ENCODE measurements around the gene PLD5. TPM values are rescaled to one million over a fixed set of nuclear protein-coding genes. Genes with fewer than 3 reads are reported as not detected.
"Not testable (repeated sequence)": the region's sequence is repeated elsewhere in the genome, so short reads cannot be mapped to it uniquely, and the experiment has no call there.

The PLD5 gene
- total RNA-seq, 3 donors from 2014 or later (not counting 1 experiment from before 2014, with no cell fraction given) = not detected

DNA sequence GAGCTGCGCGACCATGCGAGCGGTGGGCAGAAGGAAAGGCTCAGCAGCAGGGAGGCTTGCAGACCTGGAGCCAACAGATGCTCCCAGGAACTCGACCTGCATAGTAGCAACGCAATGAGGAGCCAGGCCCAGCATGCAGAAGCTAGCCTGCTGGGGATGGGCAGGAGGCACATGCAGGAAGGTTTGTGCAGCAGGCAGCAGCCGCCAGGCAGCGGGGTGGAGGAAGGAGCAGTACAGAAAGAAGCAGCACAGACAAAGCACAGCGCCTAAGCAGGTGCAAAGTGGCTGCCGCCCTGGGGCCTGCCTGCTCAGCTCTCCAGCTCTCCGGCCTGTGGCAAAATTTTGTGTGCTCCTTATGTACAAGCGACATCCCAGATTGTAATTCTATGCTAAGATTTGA, 312.1 kb downstream of the PLD5 start:
- ATAC-seq = no peak
- H3K4me3 ChIP-seq (ENCODE audit: low read length) = no peak overlapping the region
- TF ChIP-seq, protein P1, sequence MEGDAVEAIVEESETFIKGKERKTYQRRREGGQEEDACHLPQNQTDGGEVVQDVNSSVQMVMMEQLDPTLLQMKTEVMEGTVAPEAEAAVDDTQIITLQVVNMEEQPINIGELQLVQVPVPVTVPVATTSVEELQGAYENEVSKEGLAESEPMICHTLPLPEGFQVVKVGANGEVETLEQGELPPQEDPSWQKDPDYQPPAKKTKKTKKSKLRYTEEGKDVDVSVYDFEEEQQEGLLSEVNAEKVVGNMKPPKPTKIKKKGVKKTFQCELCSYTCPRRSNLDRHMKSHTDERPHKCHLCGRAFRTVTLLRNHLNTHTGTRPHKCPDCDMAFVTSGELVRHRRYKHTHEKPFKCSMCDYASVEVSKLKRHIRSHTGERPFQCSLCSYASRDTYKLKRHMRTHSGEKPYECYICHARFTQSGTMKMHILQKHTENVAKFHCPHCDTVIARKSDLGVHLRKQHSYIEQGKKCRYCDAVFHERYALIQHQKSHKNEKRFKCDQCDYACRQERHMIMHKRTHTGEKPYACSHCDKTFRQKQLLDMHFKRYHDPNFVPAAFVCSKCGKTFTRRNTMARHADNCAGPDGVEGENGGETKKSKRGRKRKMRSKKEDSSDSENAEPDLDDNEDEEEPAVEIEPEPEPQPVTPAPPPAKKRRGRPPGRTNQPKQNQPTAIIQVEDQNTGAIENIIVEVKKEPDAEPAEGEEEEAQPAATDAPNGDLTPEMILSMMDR (IDR thresholded peaks at IDR 0.05) = no peak
- H3K9me3 ChIP-seq (ENCODE audit: control insufficient read depth, insufficient read depth, low read length) = peaks cover 3% of the 10 kb centered on the region
- no peak for DNase-seq
- no peaks in the 10 kb centered on the region for H3K36me3 ChIP-seq (ENCODE audit: control insufficient read depth, insufficient read depth, low read length)
- Mint-ChIP-seq H3K36me3 (no peaks in the 10 kb centered on the region), H3K4me1 (no peaks in the 10 kb centered on the region), H3K4me3 (no peak overlapping the region), H3K9me3 (peaks cover 4 to 6% of the 10 kb centered on the region in 2 donors), H3K27me3 (ENCODE audit: low read depth in 2 of 2) (no peaks in the 10 kb centered on the region), H3K27ac (no peak overlapping the region)
- H3K27me3 ChIP-seq (ENCODE audit: control insufficient read depth, insufficient read depth, low read length) = no peaks in the 10 kb centered on the region
- WGBS (ENCODE audit: insufficient coverage) = 53% methylated on average over 11 of the region's 12 CpGs
- H3K27ac ChIP-seq (ENCODE audit: low read length) = no peak overlapping the region
- intact Hi-C loops (cut with micrococcal nuclease) = no loop called here
- H3K4me1 ChIP-seq (ENCODE audit: control insufficient read depth, insufficient read depth, low read length) = no peaks in the 10 kb centered on the region

DNA sequence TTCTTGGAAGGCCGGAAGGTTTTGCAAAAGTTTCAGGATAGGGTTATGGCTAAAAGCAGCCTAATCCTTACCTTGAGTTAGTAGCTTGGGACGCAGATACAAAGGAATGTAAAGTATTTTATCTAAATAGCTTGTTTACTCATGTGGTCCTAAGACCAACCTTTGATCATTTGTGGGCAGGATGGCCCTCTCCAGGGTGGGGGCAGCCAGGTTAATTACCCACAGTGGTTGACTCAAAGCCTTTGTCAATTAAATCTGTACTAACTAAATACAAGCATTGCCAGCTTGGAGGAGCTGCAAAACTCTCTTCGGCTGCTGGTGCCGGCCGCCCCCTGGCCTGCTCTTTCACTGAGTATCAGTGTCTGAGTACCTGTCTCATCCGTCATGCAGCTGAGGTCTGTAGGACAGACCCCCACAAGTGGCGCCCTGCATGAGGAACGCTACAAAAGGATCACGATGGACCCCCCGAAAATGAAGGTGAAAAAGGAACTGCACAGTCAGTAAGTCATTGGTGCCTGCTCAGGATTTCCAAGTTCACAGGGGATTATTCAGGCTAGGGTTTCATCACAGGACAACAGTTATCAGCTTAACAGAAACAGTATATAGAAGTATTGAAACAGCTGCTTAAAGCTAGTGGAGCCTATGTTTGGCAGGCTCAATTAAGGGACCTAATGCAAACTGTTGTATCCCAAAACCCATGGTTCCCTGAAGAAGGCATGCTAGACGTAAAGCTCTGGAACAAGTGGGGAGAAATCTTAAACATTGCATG, 313.1 kb downstream of the PLD5 start:
- peaks cover 3 to 6% of the 10 kb centered on the region in 2 donors for H3K9me3 Mint-ChIP-seq
- 72% methylated on average over 10 of the region's 11 CpGs for WGBS (ENCODE audit: insufficient coverage)
- H3K9me3 ChIP-seq (ENCODE audit: control insufficient read depth, insufficient read depth, low read length) = peaks cover 3% of the 10 kb centered on the region
- H3K4me3 Mint-ChIP-seq = no peak overlapping the region
- H3K36me3 Mint-ChIP-seq = no peaks in the 10 kb centered on the region
- no peaks in the 10 kb centered on the region for H3K4me1 ChIP-seq (ENCODE audit: control insufficient read depth, insufficient read depth, low read length)
- no peaks in the 10 kb centered on the region for H3K27me3 Mint-ChIP-seq (ENCODE audit: low read depth in 2 of 2)
- H3K27ac Mint-ChIP-seq = no peak overlapping the region
- no peaks in the 10 kb centered on the region for H3K27me3 ChIP-seq (ENCODE audit: control insufficient read depth, insufficient read depth, low read length)
- H3K4me3 ChIP-seq (ENCODE audit: low read length) = no peak overlapping the region
- H3K4me1 Mint-ChIP-seq = no peaks in the 10 kb centered on the region
- intact Hi-C loops (cut with micrococcal nuclease) = no loop called here
- no peak overlapping the region for H3K27ac ChIP-seq (ENCODE audit: low read length)
- no peak for ATAC-seq
- no peak for DNase-seq
- TF ChIP-seq, protein P1 (IDR thresholded peaks at IDR 0.05) = no peak
- H3K36me3 ChIP-seq (ENCODE audit: control insufficient read depth, insufficient read depth, low read length) = no peaks in the 10 kb centered on the region

DNA sequence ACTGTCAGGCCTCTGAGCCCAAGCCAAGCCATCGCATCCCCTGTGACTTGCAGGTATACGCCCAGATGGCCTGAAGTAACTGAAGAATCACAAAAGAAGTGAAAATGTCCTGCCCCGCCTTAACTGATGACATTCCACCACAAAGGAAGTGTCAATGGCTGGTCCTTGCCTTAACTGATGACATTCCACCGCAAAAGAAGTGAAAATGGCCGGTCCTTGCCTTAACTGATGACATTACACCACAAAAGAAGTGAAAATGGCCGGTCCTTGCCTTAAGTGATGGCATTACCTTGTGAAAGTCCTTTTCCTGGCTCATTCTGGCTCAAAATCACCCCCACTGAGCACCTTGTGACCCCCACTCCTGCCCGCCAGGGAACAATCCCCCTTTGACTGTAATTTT, 314.2 kb downstream of the PLD5 start:
- H3K27ac Mint-ChIP-seq; H3K36me3 ChIP-seq (ENCODE audit: control insufficient read depth, insufficient read depth, low read length); H3K27ac ChIP-seq (ENCODE audit: low read length); ATAC-seq; DNase-seq; H3K4me3 ChIP-seq (ENCODE audit: low read length); H3K36me3 Mint-ChIP-seq; H3K27me3 Mint-ChIP-seq (ENCODE audit: low read depth in 2 of 2); H3K4me1 ChIP-seq (ENCODE audit: control insufficient read depth, insufficient read depth, low read length); H3K4me1 Mint-ChIP-seq; H3K9me3 ChIP-seq (ENCODE audit: control insufficient read depth, insufficient read depth, low read length); H3K9me3 Mint-ChIP-seq; H3K27me3 ChIP-seq (ENCODE audit: control insufficient read depth, insufficient read depth, low read length); H3K4me3 Mint-ChIP-seq; intact Hi-C loops (cut with micrococcal nuclease): not testable (repeated sequence)
- 82% methylated on average over 7 of the region's 7 CpGs for WGBS (ENCODE audit: insufficient coverage)

DNA sequence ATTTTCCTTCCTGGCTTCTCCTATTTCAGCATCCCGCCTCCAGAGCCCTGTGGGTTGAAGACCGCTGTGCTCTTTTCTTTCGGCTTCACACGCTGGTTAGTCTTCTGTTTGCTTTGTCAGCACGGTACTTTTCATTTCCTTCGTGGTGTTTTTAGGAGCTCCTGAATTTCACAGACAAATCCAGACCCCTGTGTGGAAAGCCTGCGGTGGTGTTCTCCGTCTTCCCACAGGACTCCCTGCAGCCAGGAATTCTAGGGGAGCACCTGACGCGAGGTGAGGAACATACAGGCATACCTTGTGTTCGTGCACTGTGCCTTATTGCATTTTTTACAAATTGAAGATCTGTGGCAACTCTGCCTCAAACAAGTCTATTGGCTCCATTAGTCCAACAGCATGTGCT, 315.4 kb downstream of the PLD5 start:
- 90% methylated on average over 11 of the region's 11 CpGs for WGBS (ENCODE audit: insufficient coverage)
- intact Hi-C loops (cut with micrococcal nuclease) = no loop called here
- no peaks in the 10 kb centered on the region for H3K27me3 ChIP-seq (ENCODE audit: control insufficient read depth, insufficient read depth, low read length)
- TF ChIP-seq, protein P1 (IDR thresholded peaks at IDR 0.05) = no peak
- H3K36me3 ChIP-seq (ENCODE audit: control insufficient read depth, insufficient read depth, low read length) = no peaks in the 10 kb centered on the region
- no peaks in the 10 kb centered on the region for H3K27me3 Mint-ChIP-seq (ENCODE audit: low read depth in 2 of 2)
- no peaks in the 10 kb centered on the region for H3K9me3 ChIP-seq (ENCODE audit: control insufficient read depth, insufficient read depth, low read length)
- no peak for DNase-seq
- no peaks in the 10 kb centered on the region for H3K36me3 Mint-ChIP-seq
- no peak overlapping the region for H3K4me3 Mint-ChIP-seq
- peaks cover 2 to 3% of the 10 kb centered on the region in 2 donors for H3K9me3 Mint-ChIP-seq
- H3K27ac Mint-ChIP-seq = no peak overlapping the region
- ATAC-seq = no peak
- no peaks in the 10 kb centered on the region for H3K4me1 Mint-ChIP-seq
- no peaks in the 10 kb centered on the region for H3K4me1 ChIP-seq (ENCODE audit: control insufficient read depth, insufficient read depth, low read length)
- no peak overlapping the region for H3K4me3 ChIP-seq (ENCODE audit: low read length)
- H3K27ac ChIP-seq (ENCODE audit: low read length) = no peak overlapping the region
